Suprapubic skin (tissue), 4 donors: Measurements from ENCODE around the gene OGG1.

ENCODE experiments used
- CTCF ChIP-seq, 2 donors: fragments of 200-600 bp in 1 of 2; fragments of 450-650 bp in 1 of 2; sonication (generic) in 1 of 2; IDR thresholded peaks; one replicate each; pipeline ENCODE4 v1.5.1; 2016 to 2019; ENCODE audit warnings: antibody characterized with exemption in 2 of 2, mild to moderate bottlenecking in 1 of 2, moderate library complexity in 1 of 2
- POLR2A ChIP-seq, 2 donors: fragments of 450-650 bp; IDR thresholded peaks; one replicate each; pipeline ENCODE4 v1.6.1; 2017; ENCODE audit warnings: antibody characterized with exemption in 2 of 2, mild to moderate bottlenecking in 2 of 2, moderate library complexity in 2 of 2
- POLR2AphosphoS5 ChIP-seq, 3 donors: sonication (generic); formaldehyde crosslinking; IDR thresholded peaks; one replicate each; pipeline ENCODE4 v1.6.1; 2017; ENCODE audit warnings: antibody characterized with exemption in 3 of 3

- no peak for TF ChIP-seq CTCF (IDR thresholded peaks at IDR 0.05)
- no peak for TF ChIP-seq POLR2AphosphoS5 (IDR thresholded peaks at IDR 0.05)
- TF ChIP-seq POLR2A (IDR thresholded peaks at IDR 0.05), result no peak
Measured at GRCh38 chr3:9760779-9761505, 11.2 kb downstream of the OGG1 start.
